GM08714 (cell line): ENCODE results near the gene SFRP2.

Experiments used
- H3K4me3 ChIP-seq: fragments of 200-500 bp; sonication (Bioruptor generic); 2 replicates; pipeline ENCODE4 v1.5.1; 2014; ENCODE audit warnings: mild to moderate bottlenecking, low read length, inconsistent platforms
- ZNF274 ChIP-seq: IDR thresholded peaks from 2 replicates; pipeline ENCODE4 v1.6.1; 2012; ENCODE audit warnings: mild to moderate bottlenecking, low read depth, low read length

Gene SFRP2

GRCh38 chr4:153747406-153747955, 41.4 kb downstream of the SFRP2 start:
- TF ChIP-seq ZNF274 = no peak
- H3K4me3 ChIP-seq = no peak overlapping the region

DNA sequence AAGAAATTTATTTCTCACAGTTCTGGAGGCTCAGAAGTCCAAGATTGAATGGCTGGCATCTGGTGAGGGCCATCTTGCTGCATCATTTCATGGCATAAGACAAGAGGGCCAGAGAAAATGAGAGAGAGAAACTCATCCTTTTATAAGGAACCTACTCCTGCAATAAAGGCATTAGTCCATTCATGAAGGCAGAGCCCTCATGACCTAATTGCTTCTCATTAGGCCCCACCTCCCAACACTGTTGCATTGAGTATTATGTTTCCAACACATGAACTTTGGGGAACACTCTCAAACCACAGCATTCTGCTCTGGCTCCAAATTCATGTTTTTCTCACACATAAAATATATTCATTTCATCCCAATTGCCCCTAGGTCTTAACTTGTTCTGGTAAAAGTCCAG, 43.2 kb downstream of the SFRP2 start:
- no peak overlapping the region for H3K4me3 ChIP-seq
- no peak for TF ChIP-seq ZNF274

- TF ChIP-seq ZNF274 = no peak
- no peak overlapping the region for H3K4me3 ChIP-seq
Measured at GRCh38 chr4:153741541-153741940, 47.3 kb downstream of the SFRP2 start.

DNA sequence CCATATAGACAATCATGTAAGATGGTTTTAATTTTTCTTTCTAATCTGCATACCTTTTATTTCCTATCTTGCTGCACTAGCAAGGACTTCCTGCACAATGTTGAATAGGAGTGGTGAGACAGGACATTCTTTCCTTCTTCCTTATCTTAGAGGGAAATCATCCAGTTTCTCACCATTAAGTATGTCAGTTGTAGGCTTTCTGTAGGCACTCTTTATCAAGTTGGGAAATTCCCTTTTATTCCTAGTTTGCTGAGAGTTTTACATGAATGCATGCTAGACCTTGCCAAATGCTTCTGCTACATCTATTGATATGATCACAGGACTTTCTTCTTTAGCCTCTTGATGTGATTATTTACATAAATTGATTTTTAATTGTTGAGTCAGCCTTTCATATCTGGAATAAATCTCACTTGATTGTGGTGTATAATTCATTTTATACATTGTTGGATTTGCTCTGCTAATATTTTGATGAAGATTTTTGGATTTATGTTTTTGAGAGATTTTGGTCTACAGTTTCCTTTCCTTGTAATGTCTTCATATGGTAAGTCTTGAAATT, 52.9 kb downstream of the SFRP2 start:
- H3K4me3 ChIP-seq = no peak overlapping the region
- no peak for TF ChIP-seq ZNF274

DNA sequence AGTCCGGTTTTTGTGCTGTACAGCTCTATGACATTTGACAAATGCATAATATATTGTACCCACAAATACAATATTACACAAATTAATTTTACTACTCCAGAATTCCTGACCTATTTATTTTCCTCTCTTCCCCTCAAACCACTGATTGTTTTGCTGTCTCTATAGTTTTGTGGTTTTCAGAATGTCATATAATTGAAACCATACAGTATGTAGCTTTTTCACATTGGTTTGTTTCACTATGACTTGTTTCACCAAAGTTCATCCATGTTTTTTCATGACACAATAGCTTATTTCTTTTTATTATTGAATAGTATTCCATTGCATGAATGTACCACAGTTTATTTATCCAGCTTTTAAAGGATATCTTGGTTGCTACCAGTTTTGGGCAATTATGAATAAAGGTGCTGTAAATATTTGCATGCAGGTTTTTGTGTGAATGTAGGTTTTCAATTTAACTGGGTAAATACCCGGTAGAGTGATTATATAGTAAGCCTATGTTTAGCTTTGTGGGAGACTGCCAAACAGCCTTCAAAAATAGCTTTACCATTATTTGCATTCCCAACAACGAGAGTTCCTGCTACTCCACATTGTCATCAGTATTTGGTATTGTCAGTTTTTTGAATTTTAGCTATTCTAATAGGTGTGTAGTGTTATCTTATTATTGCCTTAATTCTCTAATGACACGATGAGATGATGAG, 55.0 kb downstream of the SFRP2 start:
- no peak for TF ChIP-seq ZNF274
- H3K4me3 ChIP-seq = no peak overlapping the region

- H3K4me3 ChIP-seq = no peak overlapping the region
- TF ChIP-seq ZNF274 = no peak
Measured at GRCh38 chr4:153731239-153731638, 57.6 kb downstream of the SFRP2 start.
